RWPE1 (cell line): ENCODE measurements around the gene DCAF12.

Source experiments
- CTCF ChIA-PET: fragments of 350-600 bp; sonication (Branson Sonifier 250); formaldehyde crosslinking; extraction: SDS; loops from one replicate; lab custom pipeline; 2021; lab: Yijun Ruan, JAX
- POLR2A ChIA-PET: fragments of 400-600 bp; formaldehyde crosslinking; extraction: SDS; loops from one replicate; lab custom pipeline; 2020; ENCODE audit warnings: antibody characterized with exemption; ENCODE audit not compliant: low non-redundant PET; lab: Yijun Ruan, JAX
- DNase-seq: peaks from one replicate; pipeline ENCODE4 v3.0.0; 2012; ENCODE audit warnings: low spot score
- H3K27ac ChIP-seq: fragments of 450-650 bp; 2 replicates; pipeline ENCODE4 v1.5.1; 2017
- TF ChIP-seq, protein P1 (sequence below): fragments of 450-650 bp; conservative IDR thresholded peaks from 2 replicates; pipeline ENCODE4 v1.5.1; 2017; ENCODE audit warnings: low read depth, mild to moderate bottlenecking

Gene DCAF12

GRCh38 chr9:34085581-34086500 lies 40.7 kb downstream of the DCAF12 start:
- DNase-seq = no peak
- ChIA-PET POLR2A (no interaction called here), CTCF (interaction anchor here (0.6 kb wide), 1 partner anchor 48 kb away, joined by 3 read pairs; no protein-coding TSS in a partner anchor)

GRCh38 chr9:34084562-34084961 lies 41.9 kb downstream of the DCAF12 start:
- H3K27ac ChIP-seq = no peak overlapping the region
- CTCF ChIA-PET = interaction anchor here (0.6 kb wide), 3 partner anchors 116 to 803 kb away, joined by 3 to 4 read pairs (median 3); no protein-coding TSS in a partner anchor
- POLR2A ChIA-PET = no interaction called here
- no peak for DNase-seq
- TF ChIP-seq, protein P1, sequence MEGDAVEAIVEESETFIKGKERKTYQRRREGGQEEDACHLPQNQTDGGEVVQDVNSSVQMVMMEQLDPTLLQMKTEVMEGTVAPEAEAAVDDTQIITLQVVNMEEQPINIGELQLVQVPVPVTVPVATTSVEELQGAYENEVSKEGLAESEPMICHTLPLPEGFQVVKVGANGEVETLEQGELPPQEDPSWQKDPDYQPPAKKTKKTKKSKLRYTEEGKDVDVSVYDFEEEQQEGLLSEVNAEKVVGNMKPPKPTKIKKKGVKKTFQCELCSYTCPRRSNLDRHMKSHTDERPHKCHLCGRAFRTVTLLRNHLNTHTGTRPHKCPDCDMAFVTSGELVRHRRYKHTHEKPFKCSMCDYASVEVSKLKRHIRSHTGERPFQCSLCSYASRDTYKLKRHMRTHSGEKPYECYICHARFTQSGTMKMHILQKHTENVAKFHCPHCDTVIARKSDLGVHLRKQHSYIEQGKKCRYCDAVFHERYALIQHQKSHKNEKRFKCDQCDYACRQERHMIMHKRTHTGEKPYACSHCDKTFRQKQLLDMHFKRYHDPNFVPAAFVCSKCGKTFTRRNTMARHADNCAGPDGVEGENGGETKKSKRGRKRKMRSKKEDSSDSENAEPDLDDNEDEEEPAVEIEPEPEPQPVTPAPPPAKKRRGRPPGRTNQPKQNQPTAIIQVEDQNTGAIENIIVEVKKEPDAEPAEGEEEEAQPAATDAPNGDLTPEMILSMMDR = no peak

More at GRCh38 chr9:34085581-34086500, 40.7 kb downstream of the DCAF12 start:
- TF ChIP-seq, protein P1 = no peak
- H3K27ac ChIP-seq = peak overlapping the region; percentile 9; the same call in 1 of the 2 replicates

GRCh38 chr9:34079181-34079580 lies 47.3 kb downstream of the DCAF12 start:
- ChIA-PET CTCF (no interaction called here), POLR2A (no interaction called here)
- H3K27ac ChIP-seq = no peak overlapping the region
- TF ChIP-seq, protein P1 = no peak
- DNase-seq = peak; percentile 84

DNA sequence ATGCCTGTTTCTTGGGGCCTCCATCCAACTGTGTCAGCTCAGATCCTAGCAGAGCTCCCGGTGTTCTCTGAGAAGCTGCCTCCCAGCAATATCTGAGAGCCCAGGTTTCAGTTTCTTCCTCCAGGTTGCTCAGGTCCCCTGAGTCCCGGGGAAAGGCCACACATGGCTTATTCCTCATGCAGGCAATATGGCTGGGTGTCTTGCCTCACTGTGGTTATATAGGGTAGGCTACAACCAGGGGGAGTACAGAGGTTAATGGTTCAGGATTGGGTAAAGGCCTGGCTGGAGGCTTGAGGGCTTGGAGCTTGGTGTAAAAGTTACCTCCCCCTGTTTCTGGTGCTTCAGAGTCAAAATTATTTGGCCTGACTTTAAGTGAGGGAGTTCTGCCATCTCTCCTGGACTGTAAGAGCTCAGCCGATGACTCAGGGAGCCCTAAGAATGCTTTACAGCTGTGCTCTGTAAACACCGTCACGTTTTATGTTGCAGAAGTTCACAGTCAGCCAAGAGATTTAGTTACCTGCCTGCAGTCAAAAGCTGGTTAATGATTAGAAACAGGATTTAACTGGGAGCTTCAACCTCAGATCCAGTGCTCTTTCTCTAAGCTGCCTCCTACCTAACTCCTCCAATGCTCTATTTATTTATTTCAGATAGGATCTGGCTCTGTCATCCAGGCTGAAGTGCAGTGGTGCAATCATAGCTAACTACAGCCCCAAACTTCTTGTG lies 53.5 kb downstream of the DCAF12 start:
- DNase-seq = peak; percentile 87
- TF ChIP-seq, protein P1 = no peak
- ChIA-PET POLR2A (interaction anchor here (0.6 to 1.3 kb wide), 3 partner anchors 21 to 61 kb away, joined by 3 to 9 read pairs (median 6); partner anchors contain the start of gene UBAP2), CTCF (interaction anchor here (0.6 to 1.8 kb wide), 5 partner anchors 25 to 137 kb away, joined by 3 to 12 read pairs (median 6); partner anchors contain the start of gene UBAP2)
- peak overlapping the region; percentile 90 for H3K27ac ChIP-seq

DNA sequence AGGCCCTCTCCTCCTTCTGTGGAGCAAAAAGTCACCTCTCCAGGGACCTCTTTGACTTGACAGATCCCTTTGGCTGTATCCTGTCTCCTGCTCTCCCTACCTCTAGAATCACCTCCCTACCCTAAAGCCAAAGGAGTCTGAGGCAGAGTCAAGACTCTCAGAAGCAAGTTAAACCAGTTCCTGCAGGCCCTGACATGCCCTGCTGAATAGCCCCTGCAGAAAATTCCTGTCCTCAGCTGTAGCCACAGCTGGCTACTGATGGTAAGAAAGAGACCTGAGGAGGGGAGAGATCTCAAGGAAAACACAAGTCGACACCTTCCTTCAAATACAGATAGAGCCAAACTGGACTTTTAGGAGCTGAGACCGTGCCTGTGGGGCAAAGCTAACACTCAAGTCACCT lies 54.1 kb downstream of the DCAF12 start:
- ChIA-PET CTCF (no interaction called here), POLR2A (no interaction called here)
- peak overlapping the region; percentile 90 for H3K27ac ChIP-seq
- peak; percentile 94 for DNase-seq
- TF ChIP-seq, protein P1 = no peak
